GM10266 (cell line): ENCODE results near the gene ZBED4.

ENCODE experiments used
- DNase-seq: peaks from one replicate; pipeline ENCODE4 v3.0.0; 2012; ENCODE audit errors: extremely low spot score
- TF ChIP-seq, protein P1 (sequence below): IDR thresholded peaks from 2 replicates; pipeline ENCODE4 v1.5.1; 2012; ENCODE audit warnings: mild to moderate bottlenecking, low read depth; ENCODE audit not compliant: control insufficient read depth, insufficient read depth; ENCODE audit errors: missing control alignments

The ZBED4 gene

DNA sequence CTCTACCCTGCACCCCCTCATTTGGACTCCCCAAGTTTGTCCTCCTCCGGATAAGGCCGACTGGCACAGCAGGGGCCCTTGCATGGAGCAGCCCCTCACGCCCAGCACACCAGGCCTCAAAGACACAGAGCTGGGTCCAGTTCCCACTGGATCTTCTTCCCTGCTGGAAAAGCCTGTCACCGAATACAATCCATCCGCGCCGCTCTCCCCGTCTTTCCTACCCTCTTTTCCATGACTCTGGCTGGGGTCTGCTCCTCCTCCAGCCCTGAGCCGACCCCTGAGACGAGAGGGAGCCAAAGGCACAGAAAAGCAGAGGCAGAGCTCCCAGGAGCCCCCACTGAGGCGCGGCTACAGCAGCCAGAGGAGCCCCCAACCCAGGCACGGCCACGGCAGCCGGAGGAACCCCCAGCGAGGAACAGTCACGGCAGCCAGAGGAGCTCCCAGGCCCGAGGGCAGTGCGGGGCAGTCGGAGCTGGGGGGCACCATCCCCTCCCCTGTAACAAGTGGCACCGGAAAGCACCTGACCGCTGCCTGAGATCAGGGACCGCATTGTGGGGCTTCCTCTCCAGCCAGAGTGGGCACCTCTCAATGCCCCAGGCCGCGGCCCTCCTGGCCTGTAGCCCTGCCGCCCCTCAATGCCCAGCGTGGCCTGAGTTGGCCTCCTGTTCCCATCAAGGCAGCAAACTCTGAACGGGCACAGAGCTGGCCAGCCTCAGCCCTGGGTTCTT is 52.6 kb downstream of the ZBED4 start:
- TF ChIP-seq, protein P1, sequence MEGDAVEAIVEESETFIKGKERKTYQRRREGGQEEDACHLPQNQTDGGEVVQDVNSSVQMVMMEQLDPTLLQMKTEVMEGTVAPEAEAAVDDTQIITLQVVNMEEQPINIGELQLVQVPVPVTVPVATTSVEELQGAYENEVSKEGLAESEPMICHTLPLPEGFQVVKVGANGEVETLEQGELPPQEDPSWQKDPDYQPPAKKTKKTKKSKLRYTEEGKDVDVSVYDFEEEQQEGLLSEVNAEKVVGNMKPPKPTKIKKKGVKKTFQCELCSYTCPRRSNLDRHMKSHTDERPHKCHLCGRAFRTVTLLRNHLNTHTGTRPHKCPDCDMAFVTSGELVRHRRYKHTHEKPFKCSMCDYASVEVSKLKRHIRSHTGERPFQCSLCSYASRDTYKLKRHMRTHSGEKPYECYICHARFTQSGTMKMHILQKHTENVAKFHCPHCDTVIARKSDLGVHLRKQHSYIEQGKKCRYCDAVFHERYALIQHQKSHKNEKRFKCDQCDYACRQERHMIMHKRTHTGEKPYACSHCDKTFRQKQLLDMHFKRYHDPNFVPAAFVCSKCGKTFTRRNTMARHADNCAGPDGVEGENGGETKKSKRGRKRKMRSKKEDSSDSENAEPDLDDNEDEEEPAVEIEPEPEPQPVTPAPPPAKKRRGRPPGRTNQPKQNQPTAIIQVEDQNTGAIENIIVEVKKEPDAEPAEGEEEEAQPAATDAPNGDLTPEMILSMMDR = no peak
- DNase-seq = no peak

GRCh38 chr22:49906799-49907290 is 53.2 kb downstream of the ZBED4 start:
- TF ChIP-seq, protein P1 = no peak
- no peak for DNase-seq

DNA sequence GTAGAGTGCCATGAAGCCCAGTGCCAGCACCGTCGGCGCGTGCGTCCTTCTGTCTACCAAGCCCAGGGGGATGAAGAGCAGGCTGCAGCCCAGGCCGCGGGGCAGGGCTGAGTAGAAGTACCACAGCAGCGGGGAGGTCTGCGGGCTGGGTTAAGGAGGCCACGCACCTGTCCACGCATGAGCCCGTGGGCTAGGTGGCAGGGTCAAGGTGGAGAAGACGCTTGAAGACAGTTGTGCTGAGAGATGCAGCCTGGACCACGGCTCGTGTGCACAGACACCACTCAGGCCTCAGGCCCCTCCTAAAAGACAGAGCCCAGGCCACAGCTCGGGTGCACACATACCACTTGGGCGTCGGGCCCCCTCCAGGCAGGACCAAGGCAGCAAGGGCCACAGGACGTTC is 54.2 kb downstream of the ZBED4 start:
- TF ChIP-seq, protein P1 = no peak

DNA sequence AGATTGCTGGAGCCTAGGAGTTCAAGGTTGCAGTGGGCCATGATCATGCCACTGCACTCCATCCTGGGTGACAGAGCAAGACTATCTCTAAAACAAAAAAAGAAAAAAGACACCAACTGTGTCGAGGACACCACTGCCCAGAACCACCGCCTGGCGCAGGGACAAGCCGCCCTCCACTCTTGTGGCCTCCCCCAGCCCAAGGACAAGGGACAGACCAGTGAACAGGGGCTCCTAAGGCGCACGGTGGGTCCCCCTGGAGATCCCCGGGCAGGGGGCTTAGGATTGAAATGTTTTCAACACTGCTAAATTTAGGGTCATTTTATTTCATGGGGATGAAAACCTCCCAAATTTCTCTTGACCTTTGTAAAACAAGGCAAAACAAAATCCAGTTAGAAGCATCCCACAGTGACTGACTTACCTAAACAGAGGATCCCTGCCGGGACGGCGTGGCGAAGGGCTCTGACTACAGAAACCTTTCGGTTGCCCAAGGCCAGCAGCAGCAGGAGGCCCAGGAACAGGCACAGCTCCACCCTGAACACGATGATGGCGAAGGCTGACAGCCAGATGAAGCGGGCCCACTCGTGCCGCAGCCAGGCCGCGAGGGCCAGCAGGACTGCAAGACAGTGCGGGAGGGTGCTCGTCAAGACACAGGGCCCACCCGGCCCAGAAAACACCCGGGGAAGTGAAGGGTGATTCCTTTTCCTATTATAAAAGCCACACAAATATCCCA is 56.0 kb downstream of the ZBED4 start:
- no peak for DNase-seq
- TF ChIP-seq, protein P1 = no peak

More for the DNA sequence above, 54.2 kb downstream of the ZBED4 start:
- no peak for DNase-seq

GRCh38 chr22:49910229-49911155 is 56.8 kb downstream of the ZBED4 start:
- TF ChIP-seq, protein P1 = no peak
- DNase-seq = no peak

GRCh38 chr22:49911881-49912625 is 58.4 kb downstream of the ZBED4 start:
- TF ChIP-seq, protein P1 = no peak
- DNase-seq = no peak
